Right lobe of liver (tissue), 6 donors: ENCODE data around the gene MYPN. TPM values are rescaled to one million over a fixed set of nuclear protein-coding genes. Genes with fewer than 3 reads are reported as not detected.
A peak's percentile ranks its signal among the peaks of the same experiment; 100 is the strongest.

Experiments used
- ATAC-seq, 4 donors: fragments of 200-7000 bp; cut with Tn5 transposase; one replicate each; pipeline ENCODE4 v1.9.1; 2020; ENCODE audit warnings: mild to moderate bottlenecking in 4 of 4, moderate library complexity in 4 of 4
- DNase-seq, 3 donors: peaks; one replicate each; pipeline ENCODE4 v3.0.0-alpha.2; 2020
- H3K27ac ChIP-seq, 3 donors: fragments of 200-600 bp; one replicate each; pipeline ENCODE4 v1.8.0; 2022
- H3K27me3 ChIP-seq, 2 donors: fragments of 200-600 bp; one replicate each; pipeline ENCODE4 v1.8.0; 2022
- H3K36me3 ChIP-seq, 4 donors: fragments of 200-600 bp; sonication (generic) in 1 of 4; one replicate each; pipeline versions ENCODE4 v1.5.1 to v1.8.0; 2017 to 2022; ENCODE audit warnings: control low read depth in 1 of 4
- H3K4me1 ChIP-seq, 4 donors: fragments of 200-600 bp; sonication (generic) in 1 of 4; one replicate each; pipeline versions ENCODE4 v1.5.1 to v1.8.0; 2017 to 2022; ENCODE audit warnings: control low read depth in 1 of 4
- H3K4me3 ChIP-seq, 3 donors: fragments of 200-600 bp; one replicate each; pipeline ENCODE4 v1.8.0; 2022
- H3K9me3 ChIP-seq, 4 donors: fragments of 200-600 bp; sonication (generic) in 1 of 4; one replicate each; pipeline versions ENCODE4 v1.5.1 to v1.8.0; 2017 to 2022; ENCODE audit warnings: control low read depth in 1 of 4
- POLR2A ChIP-seq: fragments of 450-650 bp; IDR thresholded peaks from one replicate; pipeline ENCODE4 v1.6.1; 2017; ENCODE audit warnings: antibody characterized with exemption, mild to moderate bottlenecking
- WGBS: methylation state at CpG from one replicate; pipeline ENCODE4 v1.1.6; 2018; ENCODE audit warnings: low coverage, low lambda C conversion rate; ENCODE audit not compliant: insufficient coverage; ENCODE audit errors: missing lambda C conversion rate; 5-methylcytosine and 5-hydroxymethylcytosine counted together
- intact Hi-C, 2 donors: fragments of 100-400 bp; cut with DNase I; formaldehyde crosslinking; loops; one replicate each; pipeline versions ENCODE4 v1.11.2 to v1.14.1; 2022
- total RNA-seq, 6 experiments: library from RNA; depleted of rRNA in 2 of 6; stranded (reverse); fragments of >200 nt in 2 of 6; fragmentation: NEBNext Ultra II Directional in 3 of 6; extraction: Animal tissue kit (Norgen Biotek cat#: 25700) in 3 of 6; gene quantifications; one replicate each; pipeline versions ENCODE4 v1.1.0 to v1.2.4, GENCODE V29; 2016 to 2023
- TF ChIP-seq, protein P1 (sequence below), 4 donors: fragments of 200-600 bp in 3 of 4; fragments of 450-650 bp in 1 of 4; IDR thresholded peaks; one replicate each; pipeline versions ENCODE4 v1.5.1 to v1.8.0; 2016 to 2022; ENCODE audit warnings: antibody characterized with exemption in 4 of 4, mild to moderate bottlenecking in 2 of 4
- donor health status: DM: no; HTN: yes; CAD: no.
- donor health status: DM: no; HTN: no; CAD: no.
- donor health status: DM: no; HTN: no; CAD: no.
- donor health status: DM: no; HTN: yes; CAD: no.
- donor health status: DM: no; HTN: yes; CAD: no.

The MYPN gene
- total RNA-seq, 6 experiments from 2014 or later = 0.07 to 0.31 (median 0.10) TPM; not detected in 2

DNA sequence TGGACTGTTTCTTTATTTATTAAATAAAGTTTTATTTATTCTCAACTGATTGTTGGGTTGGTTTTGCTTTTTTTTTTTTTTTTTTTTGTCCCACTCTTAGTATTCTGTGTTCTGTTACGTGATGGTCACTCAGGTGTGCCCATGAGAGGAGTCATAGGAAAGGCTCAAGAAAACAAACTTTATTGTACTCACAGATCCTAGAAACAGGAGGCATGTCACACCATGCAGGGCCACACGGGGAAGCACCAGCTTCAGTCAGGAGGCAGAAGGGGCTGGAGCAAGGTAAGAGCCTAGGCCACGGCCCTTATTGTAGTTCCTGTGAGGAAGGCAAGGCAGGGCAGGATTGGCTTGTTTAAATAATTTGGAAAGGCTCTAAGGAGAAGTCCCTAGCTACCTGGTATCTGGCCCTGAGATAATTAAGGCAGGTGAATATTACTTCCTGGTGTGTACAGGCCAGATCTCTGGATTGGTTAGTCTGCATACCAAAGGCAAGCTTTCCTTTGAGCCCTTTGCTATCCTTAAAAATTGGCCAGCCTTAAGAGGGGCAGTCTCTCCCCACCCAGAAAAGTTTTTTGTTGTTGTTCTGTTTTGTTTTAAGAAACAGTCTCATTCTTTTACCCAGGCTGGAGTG is 114.4 kb downstream of the MYPN start:
- intact Hi-C loops = no loop called here
- DNase-seq (no peak), ATAC-seq (no peak)
- no peaks in the 10 kb centered on the region for H3K9me3 ChIP-seq
- no peaks in the 10 kb centered on the region for H3K36me3 ChIP-seq
- H3K27ac ChIP-seq = no peak overlapping the region
- WGBS = 63% methylated on average over 3 of the region's 3 CpGs
- no peak overlapping the region for H3K4me3 ChIP-seq
- no peak for TF ChIP-seq POLR2A
- TF ChIP-seq, protein P1, sequence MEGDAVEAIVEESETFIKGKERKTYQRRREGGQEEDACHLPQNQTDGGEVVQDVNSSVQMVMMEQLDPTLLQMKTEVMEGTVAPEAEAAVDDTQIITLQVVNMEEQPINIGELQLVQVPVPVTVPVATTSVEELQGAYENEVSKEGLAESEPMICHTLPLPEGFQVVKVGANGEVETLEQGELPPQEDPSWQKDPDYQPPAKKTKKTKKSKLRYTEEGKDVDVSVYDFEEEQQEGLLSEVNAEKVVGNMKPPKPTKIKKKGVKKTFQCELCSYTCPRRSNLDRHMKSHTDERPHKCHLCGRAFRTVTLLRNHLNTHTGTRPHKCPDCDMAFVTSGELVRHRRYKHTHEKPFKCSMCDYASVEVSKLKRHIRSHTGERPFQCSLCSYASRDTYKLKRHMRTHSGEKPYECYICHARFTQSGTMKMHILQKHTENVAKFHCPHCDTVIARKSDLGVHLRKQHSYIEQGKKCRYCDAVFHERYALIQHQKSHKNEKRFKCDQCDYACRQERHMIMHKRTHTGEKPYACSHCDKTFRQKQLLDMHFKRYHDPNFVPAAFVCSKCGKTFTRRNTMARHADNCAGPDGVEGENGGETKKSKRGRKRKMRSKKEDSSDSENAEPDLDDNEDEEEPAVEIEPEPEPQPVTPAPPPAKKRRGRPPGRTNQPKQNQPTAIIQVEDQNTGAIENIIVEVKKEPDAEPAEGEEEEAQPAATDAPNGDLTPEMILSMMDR (IDR thresholded peaks at IDR 0.05) = no peak
- no peaks in the 10 kb centered on the region for H3K27me3 ChIP-seq
- no peaks in the 10 kb centered on the region for H3K4me1 ChIP-seq

GRCh38 chr10:68224810-68225209 is 115.5 kb downstream of the MYPN start:
- no peaks in the 10 kb centered on the region for H3K4me1 ChIP-seq
- H3K27ac ChIP-seq = no peak overlapping the region
- H3K36me3 ChIP-seq = no peaks in the 10 kb centered on the region
- H3K27me3 ChIP-seq = no peaks in the 10 kb centered on the region
- intact Hi-C loops = no loop called here
- ATAC-seq (no peak), DNase-seq (no peak)
- H3K4me3 ChIP-seq = no peak overlapping the region
- no peak for TF ChIP-seq POLR2A
- TF ChIP-seq, protein P1 (IDR thresholded peaks at IDR 0.05) = no peak
- H3K9me3 ChIP-seq = no peaks in the 10 kb centered on the region

DNA sequence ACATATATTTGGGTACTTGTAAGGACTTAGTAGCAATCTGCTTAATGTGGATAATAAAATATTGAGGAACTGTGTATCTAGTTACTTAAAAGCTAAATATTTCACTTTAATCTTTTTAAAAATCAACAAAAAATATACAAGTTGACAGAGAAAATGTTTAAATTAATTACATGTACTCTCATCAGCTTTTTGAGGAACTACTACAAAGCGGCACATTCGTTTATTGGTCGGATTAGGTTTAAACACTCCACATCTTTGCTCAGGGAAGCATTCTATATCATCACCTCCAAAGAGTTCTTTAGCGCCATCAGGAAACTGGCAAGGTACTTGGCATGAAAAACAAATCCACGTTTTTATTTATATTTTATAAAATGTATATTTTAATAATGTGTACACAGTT is 121.0 kb downstream of the MYPN start:
- Histone ChIP-seq H3K4me1 (no peaks in the 10 kb centered on the region), H3K9me3 (no peaks in the 10 kb centered on the region), H3K36me3 (no peaks in the 10 kb centered on the region), H3K27ac (no peak overlapping the region), H3K27me3 (no peaks in the 10 kb centered on the region), H3K4me3 (no peak overlapping the region)
- TF ChIP-seq, protein P1 (IDR thresholded peaks at IDR 0.05) = no peak
- no peak for TF ChIP-seq POLR2A
- 77% methylated on average over 5 of the region's 5 CpGs for WGBS
- DNase-seq (no peak), ATAC-seq (no peak)
- intact Hi-C loops = no loop called here

- H3K4me1 ChIP-seq = no peaks in the 10 kb centered on the region
- intact Hi-C loops = no loop called here
- DNase-seq = peak; percentile 59 to 69 (median 65)
- H3K27ac ChIP-seq = peak overlapping the region in 1 of 3 donors; percentile 34
- no peaks in the 10 kb centered on the region for H3K27me3 ChIP-seq
- H3K9me3 ChIP-seq = no peaks in the 10 kb centered on the region
- TF ChIP-seq, protein P1 (IDR thresholded peaks at IDR 0.05) = peak in 3 of 4 donors; percentile 22 to 46 (median 24)
- TF ChIP-seq POLR2A = no peak
- 2% methylated on average over 11 of the region's 81 CpGs for WGBS
- peak; percentile 94 to 98 (median 98) for ATAC-seq
- H3K4me3 ChIP-seq = peak overlapping the region; percentile 54 to 59 (median 56)
- H3K36me3 ChIP-seq = no peaks in the 10 kb centered on the region
Observed at GRCh38 chr10:68231106-68231816, 122.0 kb downstream of the MYPN start.
